ENCODE results near the gene TBC1D13. TPM values are rescaled to one million over a fixed set of nuclear protein-coding genes. Genes with fewer than 3 reads are reported as not detected.

The TBC1D13 gene
- total and polyA plus RNA-seq, 9 of the 15 experiments (the other 6 are each of a cell fraction or from before 2014, with no cell fraction given) = 2.3 to 28.7 (median 11.4) TPM

DNA sequence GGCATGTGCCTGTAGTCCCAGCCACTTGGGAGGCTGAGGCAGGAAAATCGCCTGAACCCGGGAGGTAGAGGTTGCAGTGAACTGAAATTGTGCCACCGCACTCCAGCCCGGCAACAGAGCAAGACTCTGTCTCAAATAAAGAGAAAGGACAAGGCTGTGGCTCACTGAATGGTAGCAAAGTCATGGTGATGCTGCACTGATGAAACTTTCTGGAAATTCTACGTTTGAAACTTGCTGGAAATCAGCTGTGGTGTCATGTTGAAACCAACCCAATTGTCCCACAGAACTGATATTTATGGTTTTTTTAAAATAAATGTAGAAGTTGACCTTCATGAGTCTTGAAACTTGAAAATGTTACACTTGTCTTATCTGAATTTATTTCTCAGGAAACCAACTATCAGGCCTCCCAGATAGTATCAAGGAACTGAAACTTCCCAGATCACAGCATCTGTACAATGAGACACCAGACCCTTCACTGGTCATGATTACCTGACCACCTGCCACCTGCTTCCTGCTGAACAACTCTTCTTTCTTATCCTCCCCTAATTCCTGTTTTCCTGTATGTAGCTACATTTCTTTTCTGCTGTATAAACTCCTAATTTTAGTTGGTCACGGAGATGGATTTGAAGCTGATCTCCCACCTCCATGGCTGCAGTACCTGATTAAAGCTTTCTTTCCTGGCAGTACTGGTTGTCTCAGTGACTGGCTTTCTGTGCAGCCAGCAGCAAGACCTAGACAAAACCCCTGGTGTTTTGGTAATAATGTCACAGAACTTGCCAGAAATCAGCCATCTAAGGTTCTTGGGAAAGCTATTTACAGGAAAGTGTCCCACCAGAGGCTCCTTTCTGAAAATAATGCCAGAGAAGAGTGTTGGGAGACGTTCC, 5.6 kb upstream of the TBC1D13 start:
- intact Hi-C loops (cut with micrococcal nuclease) = no loop called here
- H3K9me3 ChIP-seq (replicated peaks; ENCODE audit: control insufficient read depth, insufficient read depth, low read depth, low read length) = peaks cover 7% of the 10 kb centered on the region
- H3K79me2 ChIP-seq (ENCODE audit: control insufficient read depth, insufficient read depth, low read length) = no peaks in the 10 kb centered on the region
- ChIA-PET CTCF (ENCODE audit: low intra/inter-chr PET ratio) (interaction anchor here (0.7 kb wide), 1 partner anchor 79 kb away, joined by 3 read pairs; no protein-coding TSS in a partner anchor), POLR2A (interaction anchor here (0.7 to 1.6 kb wide), 4 partner anchors 8 to 1842 kb away, joined by 3 to 8 read pairs (median 3); no protein-coding TSS in a partner anchor)
- H2AFZ ChIP-seq (ENCODE audit: low read depth, low read length) = peak overlapping the region; percentile 38; the same call in 1 of the 2 replicates
- peaks cover 11 to 14% of the 10 kb centered on the region in 2 experiments; a peak in 3 of 5 replicates for H3K4me1 ChIP-seq (replicated peaks in 1 of 2; ENCODE audit: control insufficient read depth in 2 of 2, insufficient read depth in 2 of 2, low read length in 2 of 2)
- DNase-seq (ENCODE audit: extremely low read depth in 1 of 4, low spot score in 3 of 4) (no peak), ATAC-seq (peak; percentile 49), FAIRE-seq (no peak)
- H3K4me3 ChIP-seq = no peak overlapping the region
- in situ Hi-C loops (cut with MboI) = no loop called here
- H3K9ac ChIP-seq (ENCODE audit: insufficient read depth in 1 of 2, low read depth in 2 of 2, low read length in 2 of 2) = peak overlapping the region in 1 of 2 experiments; percentile 31; a peak in 1 of 4 replicates
- no peaks in the 10 kb centered on the region for H3K9me1 ChIP-seq (ENCODE audit: control insufficient read depth, insufficient read depth, low read length)
- no peak overlapping the region for H3K4me2 ChIP-seq (ENCODE audit: insufficient read depth, low read length)
- peak overlapping the region; percentile 70 for H3K27ac ChIP-seq (ENCODE audit: extremely low read depth, low read depth, low read length)
- H3K27me3 ChIP-seq (ENCODE audit: control insufficient read depth in 2 of 2, insufficient read depth in 2 of 2, low read length in 2 of 2) = no peaks in the 10 kb centered on the region
- no peaks in the 10 kb centered on the region for H4K20me1 ChIP-seq (replicated peaks; ENCODE audit: control insufficient read depth, insufficient read depth, low read length)
- 59% methylated on average over 7 of the region's 7 CpGs for WGBS (ENCODE audit: insufficient coverage, low coverage, missing lambda C conversion rate)
- H3K36me3 ChIP-seq (ENCODE audit: control insufficient read depth, insufficient read depth, low read length) = no peaks in the 10 kb centered on the region
- no TSS peak for BruUV-seq (replicated peaks)
- TF ChIP-seq, protein P1, sequence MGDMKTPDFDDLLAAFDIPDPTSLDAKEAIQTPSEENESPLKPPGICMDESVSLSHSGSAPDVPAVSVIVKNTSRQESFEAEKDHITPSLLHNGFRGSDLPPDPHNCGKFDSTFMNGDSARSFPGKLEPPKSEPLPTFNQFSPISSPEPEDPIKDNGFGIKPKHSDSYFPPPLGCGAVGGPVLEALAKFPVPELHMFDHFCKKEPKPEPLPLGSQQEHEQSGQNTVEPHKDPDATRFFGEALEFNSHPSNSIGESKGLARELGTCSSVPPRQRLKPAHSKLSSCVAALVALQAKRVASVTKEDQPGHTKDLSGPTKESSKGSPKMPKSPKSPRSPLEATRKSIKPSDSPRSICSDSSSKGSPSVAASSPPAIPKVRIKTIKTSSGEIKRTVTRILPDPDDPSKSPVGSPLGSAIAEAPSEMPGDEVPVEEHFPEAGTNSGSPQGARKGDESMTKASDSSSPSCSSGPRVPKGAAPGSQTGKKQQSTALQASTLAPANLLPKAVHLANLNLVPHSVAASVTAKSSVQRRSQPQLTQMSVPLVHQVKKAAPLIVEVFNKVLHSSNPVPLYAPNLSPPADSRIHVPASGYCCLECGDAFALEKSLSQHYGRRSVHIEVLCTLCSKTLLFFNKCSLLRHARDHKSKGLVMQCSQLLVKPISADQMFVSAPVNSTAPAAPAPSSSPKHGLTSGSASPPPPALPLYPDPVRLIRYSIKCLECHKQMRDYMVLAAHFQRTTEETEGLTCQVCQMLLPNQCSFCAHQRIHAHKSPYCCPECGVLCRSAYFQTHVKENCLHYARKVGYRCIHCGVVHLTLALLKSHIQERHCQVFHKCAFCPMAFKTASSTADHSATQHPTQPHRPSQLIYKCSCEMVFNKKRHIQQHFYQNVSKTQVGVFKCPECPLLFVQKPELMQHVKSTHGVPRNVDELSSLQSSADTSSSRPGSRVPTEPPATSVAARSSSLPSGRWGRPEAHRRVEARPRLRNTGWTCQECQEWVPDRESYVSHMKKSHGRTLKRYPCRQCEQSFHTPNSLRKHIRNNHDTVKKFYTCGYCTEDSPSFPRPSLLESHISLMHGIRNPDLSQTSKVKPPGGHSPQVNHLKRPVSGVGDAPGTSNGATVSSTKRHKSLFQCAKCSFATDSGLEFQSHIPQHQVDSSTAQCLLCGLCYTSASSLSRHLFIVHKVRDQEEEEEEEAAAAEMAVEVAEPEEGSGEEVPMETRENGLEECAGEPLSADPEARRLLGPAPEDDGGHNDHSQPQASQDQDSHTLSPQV (IDR thresholded peaks at IDR 0.05) = peak; percentile 61; the same call in 1 of the 2 replicates
- TF ChIP-seq CEBPG (CRISPR knock-in tag; IDR thresholded peaks at IDR 0.05) (peak; percentile 60; the same call in 1 of the 2 replicates), CEBPG (tag; conservative IDR thresholded peaks at IDR 0.05 in 1 of 2, IDR thresholded peaks at IDR 0.05 in 1 of 2) (0 out of 4 replicates have a peak, but pooled peaks of 1 of the 2 experiments have one; percentile 27), IRF9 (tag; IDR thresholded peaks at IDR 0.05) (no peak), TRIM24 (IDR thresholded peaks at IDR 0.05) (peak; percentile 63 to 79; a peak in 2 of 4 replicates), MYBL2 (IDR thresholded peaks at IDR 0.05; ENCODE audit: low read depth) (no peak), MYBL2 (CRISPR knock-in tag; IDR thresholded peaks at IDR 0.05; ENCODE audit: borderline replicate concordance) (no peak), NFRKB (IDR thresholded peaks at IDR 0.05; ENCODE audit: low read depth) (0 out of 2 replicates have a peak, but pooled peaks have one; percentile 49), ZNF75A (CRISPR knock-in tag; IDR thresholded peaks at IDR 0.05) (no peak), FOXA3 (CRISPR knock-in tag; conservative IDR thresholded peaks at IDR 0.05 in 1 of 2, IDR thresholded peaks at IDR 0.05 in 1 of 2) (no peak), DACH1 (IDR thresholded peaks at IDR 0.05; ENCODE audit: partially characterized antibody) (no peak), CBX1 (IDR thresholded peaks at IDR 0.05; ENCODE audit: low read depth) (peak; percentile 26; the same call in 1 of the 2 replicates)
- TF ChIP-seq, protein P2, sequence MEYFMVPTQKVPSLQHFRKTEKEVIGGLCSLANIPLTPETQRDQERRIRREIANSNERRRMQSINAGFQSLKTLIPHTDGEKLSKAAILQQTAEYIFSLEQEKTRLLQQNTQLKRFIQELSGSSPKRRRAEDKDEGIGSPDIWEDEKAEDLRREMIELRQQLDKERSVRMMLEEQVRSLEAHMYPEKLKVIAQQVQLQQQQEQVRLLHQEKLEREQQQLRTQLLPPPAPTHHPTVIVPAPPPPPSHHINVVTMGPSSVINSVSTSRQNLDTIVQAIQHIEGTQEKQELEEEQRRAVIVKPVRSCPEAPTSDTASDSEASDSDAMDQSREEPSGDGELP (CRISPR knock-in tag; IDR thresholded peaks at IDR 0.05; ENCODE audit: borderline replicate concordance) = peak; percentile 34; the same call in 1 of the 2 replicates
